Stimulated activated CD8-positive, alpha-beta memory T cell treated with anti-CD3 and anti-CD28 coated beads, Interleukin-4, amount 100 ng/mL, for 24 hours (primary cell): Measurements from ENCODE around the gene TRRAP.
"Not testable (repeated sequence)": the region's sequence is repeated elsewhere in the genome, so short reads cannot be mapped to it uniquely, and the experiment has no call there.

Source experiments
- DNase-seq: peaks from one replicate; pipeline ENCODE4 v3.0.0-alpha.2; 2020; ENCODE audit warnings: low read depth

Gene TRRAP

GRCh38 chr7:99030457-99030856 is 152.1 kb downstream of the TRRAP start:
- DNase-seq: no peak

DNA sequence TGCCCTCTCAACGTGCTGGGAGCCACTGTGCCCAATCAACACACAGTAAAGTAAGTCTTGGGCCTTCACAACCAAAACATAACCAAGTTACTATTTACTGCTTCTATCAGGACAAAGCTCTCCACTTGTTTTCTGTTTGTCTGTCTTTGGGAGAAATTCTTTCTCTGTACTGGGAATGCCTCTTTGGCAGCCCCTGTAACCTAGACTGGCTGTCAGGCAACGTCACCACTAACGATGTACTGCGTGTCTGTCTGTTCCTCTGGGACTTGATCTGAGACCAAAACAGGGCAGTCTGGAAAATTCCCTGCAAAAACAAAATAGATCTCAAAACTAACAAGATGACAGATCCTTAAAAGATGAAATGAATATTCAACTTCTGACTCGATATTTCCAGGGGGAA is 152.6 kb downstream of the TRRAP start:
- DNase-seq: no peak

GRCh38 chr7:99031496-99031895 is 153.2 kb downstream of the TRRAP start:
- DNase-seq: no peak

DNA sequence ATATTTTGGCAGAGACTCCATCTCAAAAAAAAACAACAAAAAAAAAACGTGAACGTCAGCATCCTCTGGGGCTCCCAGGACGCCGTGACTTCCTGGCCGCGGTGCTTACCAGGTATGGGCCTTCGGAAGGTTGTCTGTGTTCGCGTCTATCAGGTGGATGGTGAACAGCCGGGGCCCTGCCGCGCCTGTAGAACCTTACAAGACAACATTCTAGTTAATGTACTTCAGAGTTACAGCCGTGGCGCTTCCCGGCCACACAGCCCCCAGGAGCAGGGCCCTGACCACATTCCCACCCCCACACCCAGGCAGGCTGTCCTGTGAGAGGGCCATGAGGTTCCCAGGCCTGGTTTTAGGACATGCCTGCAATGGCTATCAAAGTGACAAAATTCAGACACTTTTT is 154.6 kb downstream of the TRRAP start:
- DNase-seq: no peak

DNA sequence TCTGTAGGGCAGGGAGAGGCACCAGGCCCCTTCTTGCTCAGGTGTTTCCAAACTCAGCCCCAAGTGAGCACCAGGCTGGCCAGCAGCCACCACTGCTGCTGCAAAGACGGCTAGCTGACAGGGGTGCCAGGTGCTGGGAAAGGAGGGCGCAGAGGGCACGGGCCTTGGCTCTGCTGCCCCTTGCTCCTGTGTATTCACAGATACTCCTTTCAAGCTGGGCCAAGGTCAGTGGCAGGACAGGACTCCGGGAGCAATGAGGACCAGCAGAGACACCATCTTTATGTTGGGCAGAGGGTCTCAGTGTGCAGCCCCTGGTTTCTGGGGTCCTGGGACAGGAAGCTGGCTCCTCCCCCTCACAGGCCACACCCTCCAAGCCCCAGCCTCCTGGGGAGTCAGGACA is 155.4 kb downstream of the TRRAP start:
- DNase-seq: no peak

DNA sequence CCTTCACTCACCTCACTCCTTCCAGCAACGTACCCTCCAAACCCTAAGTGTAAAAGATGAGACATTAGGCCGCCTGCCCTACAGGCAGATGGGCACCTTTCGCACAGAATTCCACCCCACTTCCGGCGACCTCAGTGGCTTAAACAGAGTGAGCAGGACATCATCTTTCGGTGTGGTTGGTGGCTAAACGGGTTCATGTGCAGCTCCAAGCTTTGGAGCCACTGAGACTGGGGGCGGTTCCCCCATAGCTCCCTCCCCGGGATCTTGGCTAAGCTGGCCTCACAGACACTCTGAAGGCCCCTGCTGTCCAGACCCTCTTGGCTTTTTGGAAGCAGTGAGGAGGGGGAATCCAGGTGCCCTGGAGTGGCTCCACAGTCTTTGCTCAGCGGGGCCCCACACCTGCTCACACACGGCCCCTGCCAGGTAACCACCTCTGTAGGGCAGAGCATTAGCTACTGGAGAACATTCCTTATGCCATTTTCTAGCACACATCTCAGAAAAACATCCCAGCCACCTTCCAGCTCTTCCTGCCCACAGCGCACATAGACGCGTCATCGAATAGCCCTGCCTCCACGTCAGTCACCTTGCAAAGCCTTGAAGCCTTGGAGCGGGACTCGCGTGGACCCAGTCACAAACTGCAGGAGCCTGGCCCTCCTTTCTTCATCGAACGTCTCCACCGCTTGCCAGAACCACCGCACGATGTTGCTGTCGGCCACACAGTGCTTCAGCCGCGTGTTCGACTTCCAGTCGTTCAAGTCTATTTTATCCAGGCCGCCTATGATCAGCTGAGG is 156.8 kb downstream of the TRRAP start:
- no peak for DNase-seq

- no peak for DNase-seq
These were observed 157.6 kb downstream of the TRRAP start for GRCh38 chr7:99035723-99036545.

GRCh38 chr7:99036546-99037111 is 158.3 kb downstream of the TRRAP start:
- DNase-seq: no peak

DNA sequence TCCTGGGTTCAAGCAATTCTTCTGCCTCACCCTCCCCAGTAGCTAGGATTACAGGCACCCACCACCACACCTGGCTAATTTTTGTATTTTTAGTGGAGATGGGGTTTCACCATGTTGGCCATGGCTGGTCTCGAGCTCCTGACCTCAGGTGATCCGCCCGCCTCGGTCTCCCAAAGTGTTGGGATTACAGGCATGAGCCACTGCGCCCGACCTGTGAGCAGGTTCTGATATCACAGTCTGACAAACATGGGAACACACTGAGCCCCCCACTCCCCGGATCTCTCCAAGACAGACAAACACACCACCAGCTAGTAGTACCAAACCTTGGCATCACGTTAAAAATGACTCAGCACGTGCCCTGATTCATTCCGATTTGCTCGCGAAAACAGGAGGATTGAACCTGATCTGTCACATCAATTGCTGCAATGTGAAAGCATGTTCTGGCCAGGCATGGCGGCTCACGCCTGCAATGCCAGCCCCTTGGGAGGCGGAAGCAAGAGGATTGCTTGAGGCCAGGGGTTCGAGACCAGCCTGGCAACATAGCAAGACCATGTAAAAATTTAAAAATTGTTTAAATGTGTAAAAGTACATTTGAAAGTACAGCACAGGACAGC is 159.1 kb downstream of the TRRAP start:
- no peak for DNase-seq

- DNase-seq: no peak
These were observed 159.9 kb downstream of the TRRAP start for GRCh38 chr7:99038086-99038855.

GRCh38 chr7:99039384-99039891 is 161.1 kb downstream of the TRRAP start:
- DNase-seq: no peak

DNA sequence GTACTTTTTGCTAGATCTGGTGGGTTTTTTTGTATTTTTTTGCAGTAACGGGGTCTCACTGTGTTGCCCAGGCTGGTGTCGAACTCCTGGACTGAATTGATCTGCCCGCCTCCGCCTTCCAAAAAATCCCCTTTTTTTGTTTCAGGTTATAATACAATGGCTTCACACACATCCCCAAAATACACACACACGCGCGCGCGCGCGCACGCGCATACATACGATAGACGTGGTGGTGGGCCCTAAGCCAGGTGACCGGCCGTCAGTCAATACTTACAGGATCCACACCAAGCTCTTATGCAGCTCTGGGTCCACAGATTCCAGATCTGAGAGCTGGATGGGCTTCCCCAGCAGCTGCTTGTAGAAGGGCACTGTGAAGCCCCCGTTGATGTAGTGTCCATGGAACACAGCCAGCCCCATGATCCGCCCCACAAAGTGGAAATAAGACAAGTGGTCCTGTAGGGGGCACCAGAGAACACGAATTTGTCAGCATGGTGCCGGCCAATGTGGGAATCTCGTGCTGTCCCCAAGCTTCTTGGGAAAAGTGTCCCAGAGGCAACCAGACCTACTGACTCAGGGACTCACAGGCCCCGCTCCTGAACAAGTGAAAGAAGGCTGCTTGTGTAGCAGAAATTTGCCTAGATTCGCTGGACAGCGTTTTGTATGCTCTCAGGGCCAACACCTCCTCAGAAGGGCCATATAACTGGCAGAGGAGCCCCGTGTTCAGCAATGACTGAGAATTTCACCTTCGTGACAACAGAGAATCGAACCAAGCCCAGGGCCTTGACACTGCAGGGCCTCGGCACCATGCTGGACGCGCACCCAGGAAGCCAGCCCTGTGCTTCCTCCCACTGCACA is 162.0 kb downstream of the TRRAP start:
- DNase-seq: peak; percentile 35

DNA sequence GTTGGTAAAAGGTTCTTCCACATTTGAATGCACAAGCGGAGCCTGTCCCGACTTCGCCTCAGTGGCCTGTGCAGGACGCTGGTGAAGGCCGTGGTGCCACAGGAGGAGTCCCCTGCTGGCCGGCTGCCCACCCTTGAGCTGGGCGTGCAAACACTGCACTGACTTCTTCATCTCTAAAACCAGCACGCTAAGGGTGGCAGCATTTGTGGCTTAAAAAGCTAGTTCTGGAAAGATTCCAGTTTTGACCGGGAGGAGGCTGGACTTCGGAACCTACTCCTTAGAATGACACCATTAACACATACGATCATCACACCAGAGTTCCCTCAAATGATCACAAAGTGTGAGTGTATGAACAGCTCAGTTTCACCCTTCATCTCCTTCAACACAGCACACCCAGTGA is 163.2 kb downstream of the TRRAP start:
- DNase-seq: no peak

DNA sequence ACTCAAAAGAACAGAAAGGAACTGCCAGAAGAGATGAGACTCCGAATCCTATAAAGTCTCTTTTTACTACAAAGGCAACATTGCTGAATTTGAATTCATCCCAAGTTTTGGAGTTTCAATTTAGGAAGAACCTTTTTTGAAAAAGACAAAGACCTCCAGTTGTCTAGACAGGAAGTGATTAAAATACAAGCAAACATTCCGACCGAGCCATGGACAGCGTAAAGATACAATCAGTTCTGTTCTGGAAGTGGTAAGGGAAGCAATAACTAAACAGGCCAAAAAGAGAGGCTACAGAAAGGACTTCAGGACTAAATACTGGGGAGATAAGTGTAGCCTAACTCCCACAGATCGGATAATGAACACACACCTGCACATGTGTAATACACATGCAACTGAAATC is 164.6 kb downstream of the TRRAP start:
- no peak for DNase-seq

- DNase-seq: not testable (repeated sequence)
These were observed 166.5 kb downstream of the TRRAP start for GRCh38 chr7:99044858-99045257.

- not testable (repeated sequence) for DNase-seq
These were observed 167.9 kb downstream of the TRRAP start for GRCh38 chr7:99046262-99046661.

DNA sequence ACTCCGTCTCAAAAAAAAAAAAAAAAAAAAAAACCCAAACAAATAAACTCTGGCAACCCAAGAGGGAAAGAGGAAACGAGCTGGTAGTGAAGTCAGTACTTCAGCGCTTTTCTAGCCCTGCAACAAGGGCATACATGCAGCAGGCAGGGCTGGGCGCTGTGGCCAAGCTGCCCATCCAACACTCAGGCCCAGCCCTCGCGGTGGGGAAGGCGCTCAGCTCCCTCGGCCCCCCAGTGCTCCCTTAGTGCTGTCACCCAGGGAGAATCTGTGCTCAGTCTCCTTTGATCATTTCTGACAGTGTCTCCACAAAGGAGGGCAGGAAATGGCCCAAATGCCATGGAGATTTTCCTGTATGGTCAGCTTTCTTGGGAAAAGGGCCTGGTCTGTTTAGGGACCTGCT is 168.4 kb downstream of the TRRAP start:
- no peak for DNase-seq

GRCh38 chr7:99047526-99048077 is 169.3 kb downstream of the TRRAP start:
- DNase-seq: no peak

- no peak for DNase-seq
These were observed 172.6 kb downstream of the TRRAP start for GRCh38 chr7:99050971-99051370.

- no peak for DNase-seq
These were observed 176.4 kb downstream of the TRRAP start for GRCh38 chr7:99054781-99055180.
